T follicular helper cell (primary cell): ENCODE results near the gene ASTN2.

ENCODE experiments used
- DNase-seq: peaks from one replicate; pipeline ENCODE4 v3.0.0-alpha.2; 2020; ENCODE audit warnings: low read depth

The ASTN2 gene

DNA sequence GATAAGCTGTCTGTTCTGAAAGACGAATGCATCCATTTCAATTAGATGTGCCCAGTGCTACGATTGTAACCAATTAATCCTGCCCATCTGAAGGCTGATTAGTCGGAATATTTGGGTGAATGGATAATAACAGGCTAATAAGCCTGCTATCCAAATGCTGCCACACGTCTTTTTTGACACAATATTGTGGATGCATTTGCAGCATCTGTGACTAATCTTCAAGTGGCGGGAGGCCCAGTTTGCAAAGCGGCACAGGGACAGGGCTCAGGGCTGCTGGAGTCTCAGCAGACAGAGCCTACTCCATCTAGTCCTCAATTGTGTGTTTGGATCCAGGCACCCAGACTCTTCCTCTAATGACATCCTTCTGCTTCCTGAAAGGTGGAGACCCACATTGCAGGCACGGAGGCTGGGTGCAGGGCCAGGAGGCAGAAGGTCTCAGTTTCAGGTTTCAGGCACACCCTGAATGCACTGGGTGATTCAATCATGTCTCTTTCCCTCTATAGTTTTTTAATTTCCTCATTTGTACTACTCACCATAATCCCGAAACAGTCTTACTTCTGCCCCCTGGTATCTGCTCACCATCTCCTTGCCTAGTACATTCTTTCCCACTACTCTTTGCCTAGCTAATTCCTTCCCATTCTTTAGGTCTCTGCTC lies 169.6 kb downstream of the ASTN2 start:
- no peak for DNase-seq

DNA sequence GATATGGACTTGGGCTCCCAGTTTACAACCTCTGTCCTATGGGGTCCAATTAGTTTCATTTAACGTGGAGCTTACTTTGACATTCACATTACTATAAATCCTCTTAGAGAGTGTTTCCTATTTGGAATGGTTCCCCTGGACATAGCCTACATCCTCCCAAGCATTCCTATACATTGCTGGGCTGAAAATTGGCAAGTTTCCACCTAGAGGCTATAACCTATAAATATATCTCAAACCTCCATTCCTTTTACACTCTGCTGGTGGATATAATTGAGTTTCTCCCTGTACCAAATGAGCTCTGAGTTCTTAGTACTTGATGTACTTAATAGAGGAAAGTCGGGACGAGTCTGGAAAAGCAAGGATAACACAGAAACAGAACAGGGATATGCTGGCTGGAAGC lies 172.8 kb downstream of the ASTN2 start:
- DNase-seq, result no peak

DNA sequence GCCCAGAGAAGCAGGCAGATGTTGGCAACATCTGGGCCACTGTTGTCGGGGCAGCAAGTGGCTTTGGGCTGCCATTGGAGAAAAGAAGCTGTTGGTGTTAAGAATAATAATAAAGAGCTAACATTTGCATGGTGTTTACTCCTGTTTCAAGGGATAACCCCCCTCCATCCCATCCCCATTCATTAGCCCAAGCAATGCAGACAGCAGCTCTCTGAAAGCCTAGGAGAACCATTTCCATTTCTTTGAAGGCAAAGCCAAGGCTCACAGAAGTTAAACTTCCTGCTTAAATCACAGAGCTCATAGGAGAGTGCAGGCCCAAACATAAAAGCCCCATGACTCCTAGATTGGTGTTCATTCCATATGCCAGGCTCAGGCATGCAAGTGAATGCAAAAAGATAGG lies 175.4 kb downstream of the ASTN2 start:
- no peak for DNase-seq

DNA sequence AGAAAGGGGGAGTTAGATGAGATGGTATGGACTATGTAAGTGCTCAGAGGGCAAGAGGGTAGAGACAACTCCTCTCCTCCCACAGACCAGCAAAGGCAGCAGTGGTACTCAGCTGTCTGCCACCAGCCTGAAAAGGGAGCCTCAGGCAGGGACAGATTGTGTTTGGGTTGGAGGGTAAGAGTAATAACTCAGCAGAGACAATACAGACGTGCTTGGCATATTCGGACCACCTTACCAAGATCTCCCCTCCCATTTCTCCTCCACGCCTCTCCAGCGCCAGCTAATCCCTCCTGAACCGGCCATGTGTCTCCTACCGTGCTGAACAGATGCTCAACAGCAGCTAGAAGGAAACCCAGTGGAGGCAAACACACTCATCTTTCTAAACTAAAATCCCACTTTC lies 180.8 kb downstream of the ASTN2 start:
- no peak for DNase-seq

DNA sequence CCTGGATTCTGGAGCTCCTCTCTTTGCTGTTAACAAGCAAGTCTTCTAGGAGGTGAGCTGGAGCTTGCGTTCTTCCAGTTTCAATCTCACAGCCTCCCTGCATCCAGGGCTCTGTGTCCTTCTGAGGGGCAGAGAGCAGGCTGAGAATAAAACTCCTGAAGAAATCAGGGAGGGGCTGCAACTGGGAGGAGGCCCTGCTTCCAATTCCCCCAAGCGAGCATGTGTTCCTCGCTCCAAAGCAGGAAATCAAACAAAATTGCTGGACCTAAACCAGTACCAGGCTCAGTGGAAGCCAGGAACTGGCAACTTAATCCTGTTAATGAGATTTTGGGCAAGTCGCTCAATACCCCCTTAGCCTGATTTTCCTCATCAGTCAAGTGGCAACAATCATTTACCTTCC lies 181.8 kb downstream of the ASTN2 start:
- DNase-seq, result no peak

DNA sequence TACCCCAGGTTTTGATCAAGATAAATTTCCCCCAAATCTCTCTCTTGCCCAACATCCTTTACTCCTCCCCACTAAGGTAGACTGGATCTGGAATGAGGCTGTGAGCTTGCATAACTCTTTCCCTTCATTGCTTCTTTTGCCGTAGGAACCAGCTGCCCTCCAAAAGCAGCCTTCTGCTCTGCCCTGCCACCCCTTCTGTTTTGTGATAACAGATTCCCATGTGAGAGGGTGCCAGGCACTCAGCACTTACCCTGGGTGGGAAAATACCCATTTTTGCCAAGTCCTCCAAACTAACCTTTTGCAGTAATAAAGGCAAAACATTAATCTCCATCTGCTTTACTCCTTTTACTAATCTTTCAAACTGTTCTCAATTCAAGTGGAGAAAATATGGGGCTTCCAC lies 182.6 kb downstream of the ASTN2 start:
- DNase-seq, result no peak

DNA sequence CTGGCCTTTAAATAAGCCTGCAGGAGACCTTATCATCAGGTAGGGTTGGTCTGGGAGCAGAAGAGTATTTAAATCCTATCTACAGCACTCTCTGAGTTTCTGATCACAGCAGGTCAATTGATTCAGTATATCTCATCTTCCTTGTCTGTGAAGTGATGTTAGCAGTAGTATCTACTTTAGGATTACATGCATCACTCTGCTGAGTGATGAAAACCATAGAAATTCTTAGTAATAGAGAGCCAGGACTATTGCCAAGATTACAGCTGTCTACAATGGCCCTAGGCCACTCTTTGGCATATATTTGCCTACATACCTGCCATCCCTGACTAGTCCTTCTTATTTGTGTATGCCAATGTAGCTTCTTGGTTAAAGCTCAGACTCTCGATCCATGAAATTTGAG lies 183.8 kb downstream of the ASTN2 start:
- DNase-seq, result no peak

DNA sequence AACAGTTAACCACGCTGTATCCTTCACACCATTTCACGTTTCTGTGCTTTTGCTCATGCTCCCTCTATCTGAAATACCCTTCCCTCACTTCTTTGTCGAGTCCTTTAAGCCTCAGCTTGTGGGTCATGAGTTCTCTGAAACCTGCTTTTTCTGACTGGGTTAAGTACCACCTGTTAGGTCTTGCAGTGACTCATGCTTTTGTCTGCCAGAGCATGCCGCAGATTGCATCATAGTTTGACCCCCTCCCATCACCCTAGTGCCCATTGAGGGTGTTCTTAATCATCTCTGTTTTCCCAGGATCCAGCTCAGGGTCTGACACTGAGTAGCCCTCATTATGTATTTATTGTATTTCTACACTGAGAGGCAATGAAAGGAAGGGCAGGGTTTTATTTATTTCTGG lies 190.2 kb downstream of the ASTN2 start:
- DNase-seq, result no peak

DNA sequence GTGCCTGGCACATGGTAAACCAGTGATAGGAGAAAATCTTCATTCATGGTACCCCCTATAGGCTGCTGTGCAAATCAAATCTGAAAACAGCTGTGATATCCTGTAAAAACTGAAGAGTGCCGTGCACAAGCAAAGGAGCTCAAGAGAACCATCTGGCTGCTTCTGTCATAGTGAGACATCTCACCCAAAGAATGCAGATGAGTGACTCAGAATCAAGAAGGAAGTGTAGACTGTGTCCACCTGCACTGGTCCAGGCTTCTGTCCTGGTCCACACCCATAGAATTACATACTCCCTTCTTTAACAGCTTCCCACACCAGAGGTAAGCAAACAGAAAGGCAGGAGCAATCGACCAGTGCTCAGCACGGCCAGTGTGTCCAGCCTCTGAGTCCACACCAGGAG lies 195.9 kb downstream of the ASTN2 start:
- no peak for DNase-seq

DNA sequence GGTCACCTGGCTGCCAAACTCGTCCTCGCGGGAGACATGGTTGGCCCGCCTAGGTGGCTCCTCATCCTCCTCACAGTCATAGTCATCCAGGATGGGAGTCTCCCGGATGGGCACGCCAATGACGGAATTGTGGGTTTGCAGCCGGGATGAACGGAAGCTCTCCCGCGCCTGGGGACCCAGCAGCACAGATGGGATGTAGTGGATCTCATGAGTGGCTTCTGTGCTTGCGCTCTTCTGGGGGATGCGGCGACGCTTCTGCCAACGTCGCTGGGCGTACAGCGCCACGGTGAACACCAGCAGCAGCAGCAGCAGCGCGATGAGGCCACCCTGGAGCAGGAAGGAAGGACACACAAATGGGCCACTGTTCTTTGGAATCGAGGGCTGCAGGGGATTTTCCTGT lies 200.4 kb downstream of the ASTN2 start:
- no peak for DNase-seq

DNA sequence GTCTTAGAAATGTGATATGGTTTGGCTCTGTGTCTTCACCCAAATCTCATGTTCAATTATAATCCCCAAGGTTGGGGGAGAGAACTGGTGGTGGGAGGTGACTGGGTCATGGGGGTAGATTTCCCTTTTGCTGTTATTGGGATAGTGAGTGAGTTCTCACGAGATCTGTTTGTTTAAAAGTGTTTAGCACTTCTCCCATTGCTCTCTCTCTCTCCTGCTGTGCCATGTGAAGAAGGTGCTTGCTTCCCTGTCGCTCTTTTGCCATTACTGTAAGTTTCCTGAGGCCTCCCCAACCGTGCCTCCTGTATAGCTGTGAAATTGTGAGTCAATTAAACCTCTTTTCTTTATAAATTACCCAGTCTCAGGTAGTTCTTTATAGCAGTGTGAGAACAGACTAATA lies 203.6 kb downstream of the ASTN2 start:
- DNase-seq, result no peak

DNA sequence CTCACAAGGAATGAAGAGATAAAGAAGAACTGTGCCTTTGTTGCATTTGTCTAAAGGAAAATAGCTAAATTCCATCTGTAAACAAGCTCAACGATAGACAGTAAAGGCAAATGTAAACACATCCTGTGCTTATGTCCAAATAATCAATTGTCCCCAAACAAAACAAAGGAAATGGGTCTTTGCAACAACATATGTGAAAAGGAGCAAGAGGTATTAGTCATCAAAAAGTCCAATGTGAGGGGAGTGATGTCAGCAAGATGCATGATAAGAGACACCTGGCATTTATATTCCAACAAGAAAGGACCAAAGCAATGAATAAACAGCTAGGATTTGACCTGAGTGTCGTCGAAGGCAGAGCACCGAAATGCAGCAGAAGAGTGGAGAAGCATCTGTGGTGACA lies 209.1 kb downstream of the ASTN2 start:
- DNase-seq, result no peak

DNA sequence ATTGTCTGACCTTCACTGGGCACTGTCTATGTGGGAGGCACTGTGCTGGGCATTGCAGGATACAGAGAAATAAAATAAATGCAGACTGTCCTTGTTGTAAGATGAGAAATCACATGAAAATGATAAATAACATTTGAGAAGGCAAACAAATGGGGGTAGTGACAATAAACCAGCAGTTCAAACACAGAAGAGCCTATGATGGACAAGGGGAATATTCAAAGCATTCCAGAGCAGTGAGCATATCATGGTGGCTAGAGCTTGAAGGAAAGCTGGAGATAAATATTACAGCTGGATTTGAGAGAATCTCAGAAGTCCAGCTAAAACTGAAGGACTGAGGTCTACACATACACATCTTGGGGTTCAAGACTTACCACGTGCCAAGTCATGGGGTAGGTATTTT lies 209.9 kb downstream of the ASTN2 start:
- no peak for DNase-seq

DNA sequence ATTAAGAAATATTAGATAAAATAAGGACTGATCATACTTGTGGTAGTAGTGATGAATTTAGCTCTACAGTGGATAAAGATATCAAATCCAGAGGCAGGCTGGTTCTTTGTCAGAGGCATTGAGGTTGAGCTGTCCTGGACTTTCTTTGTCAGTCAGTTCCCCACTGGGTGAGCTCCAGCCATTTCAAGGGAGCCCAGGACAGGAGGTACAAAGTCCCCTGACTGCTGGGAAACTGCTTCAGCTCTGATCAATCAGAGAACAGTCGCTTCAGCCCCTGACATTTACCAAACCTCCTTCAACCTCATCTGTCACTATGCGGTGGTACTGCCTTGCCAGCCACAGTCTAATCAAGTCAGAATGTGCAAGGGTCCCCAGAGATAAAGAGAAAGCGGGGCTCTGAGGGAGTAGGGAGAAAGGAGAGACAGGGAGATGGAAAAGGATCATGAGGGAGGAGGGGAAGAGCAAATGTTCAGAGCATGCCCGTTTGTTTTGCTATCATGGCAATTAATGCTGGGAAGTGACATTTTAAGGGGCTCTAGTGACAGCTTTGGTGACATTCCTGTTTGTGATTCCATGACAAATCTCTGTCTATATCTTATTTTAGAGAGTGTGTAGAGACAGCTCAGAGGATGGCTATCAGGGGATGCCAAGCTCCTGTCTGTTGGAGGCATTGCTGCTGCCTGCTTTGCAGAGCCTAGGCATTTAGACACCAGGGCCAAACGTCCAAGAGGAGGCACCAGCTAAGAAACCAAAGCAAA lies 223.2 kb downstream of the ASTN2 start:
- no peak for DNase-seq

DNA sequence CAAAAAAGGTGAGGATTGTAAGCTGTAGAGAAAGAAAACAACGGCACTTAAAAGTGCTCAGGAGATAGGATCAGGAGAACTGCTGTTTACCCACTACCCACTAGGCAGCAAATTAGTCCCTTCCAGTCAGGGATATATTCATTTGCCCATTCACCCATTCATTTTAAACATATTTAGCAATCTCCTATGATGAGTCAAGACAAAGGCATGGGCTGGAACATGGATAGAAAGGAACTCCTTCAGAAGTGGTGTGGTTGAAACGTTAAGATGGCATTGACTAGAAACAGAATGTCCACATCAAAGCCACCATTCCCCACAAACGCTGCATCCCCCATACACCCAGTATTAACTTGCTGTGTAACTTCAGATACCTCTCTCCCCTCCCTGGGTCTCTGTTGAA lies 225.7 kb downstream of the ASTN2 start:
- no peak for DNase-seq

DNA sequence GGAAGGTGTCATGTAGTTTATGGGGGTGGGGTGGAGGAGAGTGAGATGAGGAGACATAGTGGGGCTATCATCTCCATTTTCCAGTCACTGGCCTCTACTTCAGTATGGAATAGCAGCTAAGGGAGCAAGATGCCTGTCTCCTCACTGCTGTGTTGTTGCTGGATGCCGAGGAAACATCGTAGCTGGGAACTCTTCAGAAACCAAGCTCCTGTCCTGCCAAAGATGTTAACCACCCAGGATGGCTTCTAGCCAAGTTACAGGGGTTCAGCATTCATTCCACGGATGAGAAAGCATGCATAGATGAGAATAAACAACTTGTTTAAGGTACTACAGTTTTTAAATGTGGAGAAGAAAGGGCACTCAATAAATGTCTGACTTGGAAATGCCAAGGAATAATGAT lies 226.5 kb downstream of the ASTN2 start:
- no peak for DNase-seq

DNA sequence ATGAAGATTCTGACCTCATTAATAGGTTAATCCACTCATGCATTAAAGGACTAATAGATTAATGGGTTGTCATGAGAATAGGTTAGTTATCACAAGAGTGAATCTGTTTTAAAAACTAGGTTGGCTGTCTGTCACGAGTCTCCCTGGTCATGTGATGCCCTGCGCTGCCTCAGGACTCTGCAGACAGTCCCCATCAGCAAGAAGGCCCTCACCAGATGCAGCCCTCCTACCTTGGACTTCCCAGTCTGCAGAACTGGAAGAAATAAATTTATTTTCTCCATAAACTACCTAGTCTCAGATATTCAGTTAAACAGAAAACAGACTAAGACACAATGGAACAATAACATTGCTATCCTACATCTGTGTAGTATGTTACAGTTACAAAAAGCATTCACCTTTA lies 227.4 kb downstream of the ASTN2 start:
- no peak for DNase-seq

DNA sequence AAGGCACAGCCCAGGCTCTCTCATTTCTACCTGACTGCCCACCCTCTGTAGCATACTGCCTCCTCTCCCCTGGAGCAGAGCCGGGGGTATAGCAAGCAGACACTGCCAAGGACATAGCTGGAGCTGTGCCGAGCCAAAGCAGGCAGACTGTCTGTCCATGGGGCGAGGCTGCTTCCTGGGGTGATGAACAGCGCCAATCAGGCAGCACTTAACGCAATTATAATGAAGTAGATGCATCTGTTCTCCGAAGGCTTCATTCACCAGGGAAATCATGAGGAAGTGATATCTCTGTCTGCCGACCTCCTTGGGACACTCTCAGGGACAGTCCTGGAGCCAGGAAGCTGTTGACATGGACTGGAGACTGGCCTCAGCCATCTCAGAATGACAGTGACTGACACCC lies 230.7 kb downstream of the ASTN2 start:
- DNase-seq, result no peak

DNA sequence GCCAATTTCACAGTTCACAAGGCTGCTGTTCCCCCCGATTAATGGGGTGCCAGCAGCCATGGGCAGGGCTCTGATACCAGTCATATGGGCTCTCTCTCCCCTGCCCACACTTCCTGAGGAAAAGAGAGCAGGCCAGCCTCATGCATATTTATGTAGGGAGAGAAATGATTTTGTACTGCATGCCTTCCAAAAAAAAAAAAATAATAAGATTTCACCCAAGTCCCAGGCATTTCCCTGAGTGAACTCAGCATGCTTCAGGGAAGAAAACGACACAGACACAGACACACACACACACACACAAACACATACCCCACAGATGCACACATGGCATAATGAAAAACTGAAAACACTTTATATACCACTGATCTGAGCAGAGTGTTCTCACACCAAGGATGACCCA lies 232.8 kb downstream of the ASTN2 start:
- DNase-seq, result no peak

DNA sequence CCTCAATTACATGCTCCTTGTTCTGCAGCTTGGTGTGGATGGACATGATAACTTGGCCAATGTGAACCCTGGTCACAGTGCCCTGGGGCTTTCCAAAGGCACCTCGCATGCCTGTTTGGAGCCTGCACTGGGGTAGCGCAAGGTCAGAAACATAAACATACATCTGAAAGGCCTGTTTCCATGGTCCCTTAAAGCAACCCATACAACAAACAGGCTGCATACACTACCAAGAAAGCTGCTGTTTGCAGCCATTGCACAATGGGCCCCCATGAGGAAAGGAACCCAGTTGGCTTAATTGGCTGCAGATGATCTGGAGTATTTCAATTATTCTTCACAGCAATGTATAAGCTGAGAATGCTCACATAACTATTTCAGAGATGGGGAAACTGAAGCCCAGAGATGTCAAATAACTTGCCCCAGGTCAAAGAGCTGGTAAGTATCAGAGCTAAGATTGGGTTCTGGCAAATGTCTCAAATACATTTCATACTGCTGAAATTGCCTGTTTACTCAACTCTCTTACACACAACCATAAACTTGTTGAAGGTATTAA lies 233.9 kb downstream of the ASTN2 start:
- no peak for DNase-seq

DNA sequence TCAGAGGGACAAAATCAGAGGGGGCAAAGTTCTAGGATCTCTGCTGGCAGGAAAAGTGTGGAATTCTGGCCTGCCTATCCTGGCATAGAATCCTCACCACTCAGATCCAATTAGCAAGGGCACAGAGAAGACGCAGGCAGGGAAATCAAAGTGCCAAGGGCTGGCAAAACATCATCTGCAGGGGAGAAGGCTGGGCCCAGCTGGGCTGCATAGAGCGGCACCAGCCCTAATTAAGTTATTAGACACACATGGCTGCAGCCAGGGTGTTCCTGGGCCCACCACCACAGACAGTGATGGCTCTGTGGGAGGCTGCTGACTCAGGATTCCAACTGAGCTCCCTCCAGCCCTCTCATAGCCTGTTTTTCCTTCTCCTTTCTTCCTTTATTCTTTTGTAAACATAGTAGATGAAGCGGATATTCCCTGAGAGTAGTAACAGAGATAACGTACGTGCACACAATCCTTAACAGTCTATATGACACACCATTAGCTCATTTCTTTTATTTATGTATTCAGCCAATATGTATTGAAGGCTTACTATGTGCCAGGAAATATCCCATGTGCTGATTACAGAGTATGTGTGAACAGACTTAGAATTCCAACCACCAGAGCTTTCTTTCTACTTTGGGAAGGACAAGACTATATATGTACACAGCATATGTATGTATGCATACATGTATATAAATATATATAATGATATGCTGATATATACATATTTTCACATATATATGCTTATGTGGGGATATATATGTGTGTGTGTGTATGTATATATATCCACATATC lies 236.1 kb downstream of the ASTN2 start:
- DNase-seq, result no peak

DNA sequence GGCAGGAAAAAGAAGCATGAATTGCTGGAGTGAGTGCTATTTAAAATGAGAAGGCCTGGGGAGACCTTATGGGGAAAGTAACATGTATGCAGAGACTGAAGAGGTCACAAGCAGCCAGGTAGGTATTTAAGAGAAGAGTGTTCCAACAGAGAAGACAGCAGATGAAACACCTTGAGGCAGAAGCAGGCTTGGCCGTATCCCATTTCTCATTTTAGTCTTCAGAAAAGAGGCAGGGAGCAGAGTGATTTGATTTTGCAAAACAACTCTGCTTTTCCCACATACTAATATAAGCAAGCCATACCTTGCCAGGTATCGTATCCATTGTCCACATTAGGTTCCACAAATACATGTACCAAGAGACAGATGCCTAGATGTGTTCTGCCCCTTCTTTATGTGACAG lies 244.3 kb downstream of the ASTN2 start:
- no peak for DNase-seq

DNA sequence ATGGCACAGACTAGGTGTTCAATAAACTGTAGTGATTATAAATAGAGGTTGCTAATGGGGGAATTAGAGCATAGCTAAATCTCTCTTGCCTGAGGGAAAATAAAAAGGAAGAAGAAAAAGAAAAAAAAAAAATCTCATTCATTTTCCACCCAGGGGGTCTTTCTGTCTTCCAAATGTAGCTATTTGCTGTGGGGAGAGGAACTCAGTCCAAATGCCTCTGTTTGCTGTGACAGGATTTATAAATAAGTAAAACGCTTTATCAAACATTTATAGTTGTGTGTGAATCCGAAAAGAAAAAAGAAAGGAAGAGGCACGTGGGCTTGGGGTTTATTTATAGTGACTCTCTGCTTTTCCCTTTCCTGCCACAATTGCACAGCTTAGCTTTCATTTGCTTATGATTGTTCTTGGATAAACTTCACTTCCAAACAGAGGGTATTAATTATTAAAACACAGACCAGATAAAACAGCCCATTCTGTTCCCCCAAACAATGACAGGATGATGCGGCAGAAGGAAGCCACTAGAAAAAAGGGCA lies 245.7 kb downstream of the ASTN2 start:
- DNase-seq, result no peak
